HepG2 (cell line): ENCODE measurements around the gene CLCN1. TPM values are rescaled to one million over a fixed set of nuclear protein-coding genes. Genes with fewer than 3 reads are reported as not detected.

Source experiments
- CREM ChIP-seq, 2 experiments: sonication (generic) in 1 of 2; formaldehyde crosslinking in 1 of 2; IDR thresholded peaks; 2 replicates each; pipeline versions ENCODE4 v1.4.0 to v1.6.1; 2016 to 2020; ENCODE audit warnings: antibody characterized with exemption in 1 of 2, mild to moderate bottlenecking in 1 of 2, missing genetic modification reagents in 1 of 2
- E2F1 ChIP-seq: sonication (generic); formaldehyde crosslinking; IDR thresholded peaks from 2 replicates; pipeline ENCODE4 v1.5.0; 2020; ENCODE audit warnings: missing genetic modification reagents
- ELF3 ChIP-seq: IDR thresholded peaks from 2 replicates; pipeline ENCODE4 v1.6.1; 2016; ENCODE audit warnings: missing genetic modification reagents, missing compliant biosample characterization
- HIC2 ChIP-seq: sonication (generic); formaldehyde crosslinking; IDR thresholded peaks from 2 replicates; pipeline ENCODE4 v1.9.0; 2022; ENCODE audit warnings: low read depth, missing genetic modification reagents
- HOMEZ ChIP-seq: IDR thresholded peaks from 2 replicates; pipeline ENCODE4 v1.6.1; 2016; ENCODE audit warnings: low read depth
- KLF12 ChIP-seq: sonication (generic); formaldehyde crosslinking; IDR thresholded peaks from 2 replicates; pipeline ENCODE4 v1.4.0; 2020; ENCODE audit warnings: missing genetic modification reagents, borderline replicate concordance
- NFKBIZ ChIP-seq: IDR thresholded peaks from 2 replicates; pipeline ENCODE4 v1.6.1; 2018; ENCODE audit warnings: missing genetic modification reagents, missing compliant biosample characterization
- NR2F6 ChIP-seq, 2 experiments: IDR thresholded peaks; 2 replicates each; pipeline ENCODE4 v1.6.1; 2016; ENCODE audit warnings: antibody characterized with exemption in 1 of 2, mild to moderate bottlenecking in 1 of 2
- PPARG ChIP-seq: conservative IDR thresholded peaks from 2 replicates; pipeline ENCODE4 v1.6.1; 2016; ENCODE audit warnings: missing biosample characterization, missing genetic modification reagents
- TAF15 ChIP-seq: fragments of 200-400 bp; formaldehyde crosslinking; IDR thresholded peaks from one replicate; pipeline ENCODE4 v1.6.1; 2018; ENCODE audit warnings: mild to moderate bottlenecking, low read depth, low read length; ENCODE audit not compliant: poor library complexity, severe bottlenecking
- ZBTB10 ChIP-seq: sonication (generic); formaldehyde crosslinking; IDR thresholded peaks from 2 replicates; pipeline ENCODE4 v1.4.0; 2020; ENCODE audit warnings: missing genetic modification reagents, borderline replicate concordance
- ZFP90 ChIP-seq: sonication (generic); formaldehyde crosslinking; IDR thresholded peaks from 2 replicates; pipeline ENCODE4 v1.8.0; 2022; ENCODE audit warnings: missing genetic modification reagents, mild to moderate bottlenecking, inconsistent platforms, borderline replicate concordance
- ZNF550 ChIP-seq: sonication (generic); formaldehyde crosslinking; IDR thresholded peaks from 2 replicates; pipeline ENCODE4 v1.4.0; 2020; ENCODE audit warnings: mild to moderate bottlenecking, missing genetic modification reagents, borderline replicate concordance
- ZNF746 ChIP-seq: sonication (generic); formaldehyde crosslinking; IDR thresholded peaks from 2 replicates; pipeline ENCODE4 v1.8.0; 2022; ENCODE audit warnings: mild to moderate bottlenecking, missing genetic modification reagents
- polyA plus RNA-seq, 8 experiments: library from polyadenylated mRNA; depleted of rRNA in 3 of 8; stranded (reverse) in 7 of 8; unstranded in 1 of 8; fragments of >200 nt; fragmentation: Illumina TruSeq in 4 of 8; extraction: Trizol in 4 of 8; gene quantifications; 2 replicates each; pipeline versions ENCODE4 v1.2.1 to v1.2.3, GENCODE V29; 2011 to 2016; ENCODE audit warnings: low read depth in 4 of 8, missing spikeins in 1 of 8, mixed read lengths in 1 of 8; ENCODE audit not compliant: insufficient read depth in 1 of 8
- total RNA-seq, 5 experiments: library from RNA; depleted of rRNA; stranded (reverse); fragments of >200 nt; fragmentation: Illumina TruSeq; extraction: Trizol; gene quantifications; 2 replicates each; pipeline ENCODE4 v1.2.3, GENCODE V29; 2016; ENCODE audit warnings: low read depth in 1 of 5
- TF ChIP-seq, protein P1 (sequence below): IDR thresholded peaks from 2 replicates; pipeline ENCODE4 v1.6.1; 2018; ENCODE audit warnings: missing genetic modification reagents, mild to moderate bottlenecking, missing compliant biosample characterization
- TF ChIP-seq, protein P2 (sequence below): sonication (generic); formaldehyde crosslinking; IDR thresholded peaks from 2 replicates; pipeline ENCODE4 v1.5.1; 2020; ENCODE audit warnings: missing genetic modification reagents, mild to moderate bottlenecking, borderline replicate concordance

CLCN1 gene
- total and polyA plus RNA-seq, 2 of the 13 experiments (the other 11 are each of a cell fraction or from before 2014, with no cell fraction given), result 0.01 TPM; not detected in 1

DNA sequence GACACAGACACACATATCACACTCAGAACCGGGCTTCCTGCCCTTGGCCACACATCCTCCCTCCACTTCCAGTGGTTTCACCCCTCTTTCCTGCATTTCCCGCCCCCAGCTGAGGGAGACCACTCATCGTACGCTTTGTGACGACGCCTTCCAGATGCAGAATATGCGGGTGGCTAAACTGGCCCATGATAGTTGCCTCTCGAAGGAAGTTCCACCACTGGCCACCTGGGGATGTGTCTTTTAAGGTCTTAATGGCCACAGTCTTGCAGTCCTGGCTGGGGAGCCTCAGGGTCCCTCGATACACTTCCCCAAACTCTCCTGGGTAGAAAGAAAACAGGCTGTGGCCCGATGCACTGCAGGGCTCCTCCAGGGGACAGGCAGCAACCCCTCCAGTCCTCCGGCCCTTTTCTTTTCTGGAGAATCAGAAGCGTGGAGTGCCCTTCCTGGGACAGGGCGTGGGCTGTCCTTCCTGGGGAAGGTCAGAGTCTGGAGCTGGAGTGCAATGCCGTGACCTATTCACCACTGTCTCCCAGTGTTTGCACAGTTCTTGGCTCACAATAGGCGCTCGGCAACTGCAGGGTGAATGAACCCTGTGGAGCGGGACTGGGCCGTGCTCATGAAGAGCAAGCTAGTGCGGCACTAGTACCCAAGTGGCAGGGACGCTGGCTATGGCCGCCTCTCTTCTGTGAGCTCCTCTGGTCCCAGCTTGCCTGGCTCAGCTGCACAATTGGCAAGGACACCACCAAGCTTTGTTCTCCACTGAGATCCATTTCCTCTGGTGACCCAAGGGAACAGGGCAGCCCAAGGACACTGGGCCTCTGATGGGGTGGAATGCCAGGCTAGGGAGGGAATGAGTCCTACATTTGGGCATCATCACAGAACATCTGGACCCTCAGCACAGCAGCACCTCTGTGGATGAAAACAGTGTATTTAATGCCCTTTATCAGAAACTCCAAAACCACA lies 79.6 kb downstream of the CLCN1 start (continued):
- TF ChIP-seq ZBTB10 (CRISPR knock-in tag) (no peak), ZFP90 (0 out of 2 replicates have a peak, but pooled peaks have one; percentile 66), NFKBIZ (CRISPR knock-in tag) (peak; percentile 46; the same call in 1 of the 2 replicates), NR2F6 (IDR thresholded peaks at IDR 0.05) (peak; percentile 87), NR2F6 (CRISPR knock-in tag; IDR thresholded peaks at IDR 0.05) (peak; percentile 96), TAF15 (no peak), HOMEZ (0 out of 2 replicates have a peak, but pooled peaks have one; percentile 32), HIC2 (CRISPR knock-in tag) (peak; percentile 53; the same call in 1 of the 2 replicates), ELF3 (peak; percentile 56), ZNF550 (CRISPR knock-in tag) (0 out of 2 replicates have a peak, but pooled peaks have one; percentile 14), KLF12 (peak; percentile 75; the same call in 1 of the 2 replicates), ZNF746 (no peak; the same call in 1 of the 2 replicates), E2F1 (CRISPR knock-in tag) (0 out of 2 replicates have a peak, but pooled peaks have one; percentile 43), PPARG (peak; percentile 92), CREM (IDR thresholded peaks at IDR 0.05) (no peak), CREM (CRISPR knock-in tag; IDR thresholded peaks at IDR 0.05) (no peak)
- TF ChIP-seq, protein P1, sequence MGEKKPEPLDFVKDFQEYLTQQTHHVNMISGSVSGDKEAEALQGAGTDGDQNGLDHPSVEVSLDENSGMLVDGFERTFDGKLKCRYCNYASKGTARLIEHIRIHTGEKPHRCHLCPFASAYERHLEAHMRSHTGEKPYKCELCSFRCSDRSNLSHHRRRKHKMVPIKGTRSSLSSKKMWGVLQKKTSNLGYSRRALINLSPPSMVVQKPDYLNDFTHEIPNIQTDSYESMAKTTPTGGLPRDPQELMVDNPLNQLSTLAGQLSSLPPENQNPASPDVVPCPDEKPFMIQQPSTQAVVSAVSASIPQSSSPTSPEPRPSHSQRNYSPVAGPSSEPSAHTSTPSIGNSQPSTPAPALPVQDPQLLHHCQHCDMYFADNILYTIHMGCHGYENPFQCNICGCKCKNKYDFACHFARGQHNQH (CRISPR knock-in tag), result peak; percentile 83; the same call in 1 of the 2 replicates
- TF ChIP-seq, protein P2, sequence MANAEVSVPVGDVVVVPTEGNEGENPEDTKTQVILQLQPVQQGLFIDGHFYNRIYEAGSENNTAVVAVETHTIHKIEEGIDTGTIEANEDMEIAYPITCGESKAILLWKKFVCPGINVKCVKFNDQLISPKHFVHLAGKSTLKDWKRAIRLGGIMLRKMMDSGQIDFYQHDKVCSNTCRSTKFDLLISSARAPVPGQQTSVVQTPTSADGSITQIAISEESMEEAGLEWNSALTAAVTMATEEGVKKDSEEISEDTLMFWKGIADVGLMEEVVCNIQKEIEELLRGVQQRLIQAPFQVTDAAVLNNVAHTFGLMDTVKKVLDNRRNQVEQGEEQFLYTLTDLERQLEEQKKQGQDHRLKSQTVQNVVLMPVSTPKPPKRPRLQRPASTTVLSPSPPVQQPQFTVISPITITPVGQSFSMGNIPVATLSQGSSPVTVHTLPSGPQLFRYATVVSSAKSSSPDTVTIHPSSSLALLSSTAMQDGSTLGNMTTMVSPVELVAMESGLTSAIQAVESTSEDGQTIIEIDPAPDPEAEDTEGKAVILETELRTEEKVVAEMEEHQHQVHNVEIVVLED (CRISPR knock-in tag), result peak; percentile 39; the same call in 1 of the 2 replicates
